Measurements from ENCODE around the gene PRKAR2A.
"Not testable (repeated sequence)": the region's sequence is repeated elsewhere in the genome, so short reads cannot be mapped to it uniquely, and the experiment has no call there.

The PRKAR2A gene

DNA sequence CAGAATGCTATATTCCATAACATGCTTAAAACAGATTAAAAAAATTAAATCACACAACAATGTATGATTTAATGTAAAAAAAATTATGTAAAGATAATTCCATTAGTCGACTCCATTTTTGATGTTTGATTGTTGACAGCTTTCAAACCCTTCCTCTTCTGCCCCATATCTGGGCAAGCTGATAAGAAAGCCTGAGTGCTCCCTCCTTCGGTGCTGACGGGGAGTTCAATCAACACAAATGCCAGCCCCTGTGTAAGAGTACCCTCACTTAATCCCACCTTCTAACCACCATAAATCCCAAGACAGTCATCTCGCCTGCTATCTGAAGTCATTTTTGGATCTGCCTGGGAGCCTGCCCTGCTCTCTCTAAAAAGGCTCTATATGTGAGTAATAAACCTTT lies 70.8 kb downstream of the PRKAR2A start:
- no peak for DNase-seq (ENCODE audit: low read depth)

DNA sequence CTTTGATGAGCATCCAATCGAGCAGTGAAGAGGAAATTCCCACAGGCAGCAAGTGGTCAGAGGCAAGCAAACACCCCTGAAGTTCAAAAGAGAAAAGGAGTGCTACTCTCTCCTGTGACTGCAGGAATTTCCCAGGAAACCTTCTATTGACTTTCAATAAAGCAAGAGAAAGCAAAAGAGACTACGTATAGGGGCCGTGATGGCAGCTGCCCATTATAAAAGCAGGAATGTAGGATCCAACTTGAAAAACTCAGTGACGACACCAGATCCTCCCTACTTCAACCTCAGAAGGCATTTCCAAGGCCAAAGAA lies 77.5 kb downstream of the PRKAR2A start:
- DNase-seq (ENCODE audit: low read depth): no peak

DNA sequence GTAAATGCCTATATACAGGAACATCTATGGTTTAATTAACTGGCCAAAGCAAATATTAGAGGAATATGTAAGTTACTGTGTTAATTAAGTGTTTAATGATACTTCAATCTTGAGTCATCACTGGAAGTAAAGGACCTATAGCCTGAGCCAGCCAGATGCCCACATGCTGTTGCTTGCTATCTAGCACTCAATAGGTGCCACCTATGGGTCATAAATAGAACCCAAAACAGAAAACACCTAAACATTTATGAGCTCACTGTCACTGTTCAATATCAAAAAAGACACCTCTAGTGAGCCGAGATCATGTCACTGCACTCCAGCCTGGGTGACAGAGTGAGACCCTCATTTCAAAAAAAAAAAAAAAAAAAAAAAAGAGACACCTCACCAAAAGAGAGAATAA lies 82.3 kb downstream of the PRKAR2A start:
- no peak for DNase-seq (ENCODE audit: low read depth)

DNA sequence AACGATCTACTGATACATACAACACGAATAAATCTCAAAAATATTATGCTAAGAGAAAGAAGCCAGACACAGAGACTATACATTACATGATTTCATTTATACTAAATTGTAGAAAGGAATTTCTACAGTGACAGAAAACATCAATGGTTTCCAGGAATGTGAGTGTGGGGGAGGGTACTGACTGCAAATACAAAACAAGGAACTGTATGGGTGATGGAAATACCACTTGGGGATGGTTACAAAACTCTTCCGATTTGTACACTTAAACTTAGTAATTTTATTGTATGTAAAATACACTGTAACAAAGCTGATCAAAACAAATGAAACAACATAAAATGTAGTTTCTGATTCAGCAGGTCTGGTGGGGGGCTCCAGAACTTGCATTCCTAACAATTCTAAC lies 84.9 kb downstream of the PRKAR2A start:
- no peak for DNase-seq (ENCODE audit: low read depth)

DNA sequence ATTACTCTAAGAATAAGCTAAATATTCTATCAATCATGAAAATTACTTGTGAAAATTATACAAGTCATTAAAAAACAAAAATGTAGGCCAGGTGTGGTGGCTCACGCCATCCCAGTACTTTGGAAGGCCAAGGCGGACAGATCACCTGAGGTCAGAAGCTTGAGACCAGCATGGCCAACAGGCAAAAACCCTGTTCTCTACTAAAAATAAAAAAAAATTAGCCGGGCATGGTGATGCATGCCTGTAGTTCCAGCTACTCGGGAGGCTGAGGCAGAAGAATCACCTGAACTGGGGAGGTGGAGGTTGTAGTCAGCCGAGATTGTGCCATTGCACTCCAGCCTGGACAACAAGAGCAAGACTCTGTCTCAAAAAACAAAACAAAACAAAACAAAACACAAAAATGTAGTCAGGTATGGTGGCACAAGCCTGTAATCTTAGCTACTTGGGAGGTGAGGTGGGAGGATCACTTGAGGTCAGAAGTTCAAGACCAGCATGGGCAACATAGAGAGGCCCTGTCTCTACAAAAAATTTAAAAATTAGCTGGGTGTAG lies 87.6 kb downstream of the PRKAR2A start:
- DNase-seq (ENCODE audit: low read depth): not testable (repeated sequence)

DNA sequence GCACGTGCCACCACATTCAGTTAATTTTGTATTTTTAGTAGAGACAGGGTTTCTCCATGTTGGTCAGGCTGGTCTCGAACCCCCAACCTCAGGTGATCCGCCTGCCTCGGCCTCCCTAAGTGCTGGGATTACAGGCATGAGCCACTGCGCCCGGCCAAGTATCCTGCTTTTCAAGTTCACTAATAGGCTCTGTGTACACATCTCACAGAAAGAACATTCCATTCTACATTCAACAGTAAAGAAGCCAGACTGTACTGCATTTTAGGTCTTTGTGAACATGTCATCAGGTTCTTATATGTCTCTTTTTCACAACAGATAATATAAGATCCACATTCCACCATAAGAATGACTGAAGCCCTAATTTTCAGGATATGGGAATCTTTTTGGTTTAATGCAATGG lies 88.1 kb downstream of the PRKAR2A start:
- DNase-seq (ENCODE audit: low read depth): not testable (repeated sequence)

DNA sequence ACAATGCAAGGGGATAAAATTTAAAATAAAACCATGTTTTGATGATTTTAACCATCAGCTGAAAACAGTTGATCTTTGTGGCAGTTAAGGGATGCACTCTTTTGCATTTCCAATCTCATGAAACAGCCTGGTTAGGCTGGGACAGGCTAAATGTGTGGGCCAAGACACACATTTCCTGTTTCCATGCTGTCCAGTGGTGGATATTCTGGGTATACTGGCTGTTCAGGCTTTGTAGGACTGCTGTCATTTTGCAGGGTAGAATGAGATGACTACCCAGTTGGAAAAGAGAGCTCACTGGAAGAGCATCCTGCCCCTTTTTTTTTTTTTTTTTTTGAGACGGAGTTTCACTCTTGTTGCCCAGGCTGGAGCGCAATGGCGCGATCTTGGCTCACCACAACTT lies 88.6 kb downstream of the PRKAR2A start:
- no peak for DNase-seq (ENCODE audit: low read depth)

DNA sequence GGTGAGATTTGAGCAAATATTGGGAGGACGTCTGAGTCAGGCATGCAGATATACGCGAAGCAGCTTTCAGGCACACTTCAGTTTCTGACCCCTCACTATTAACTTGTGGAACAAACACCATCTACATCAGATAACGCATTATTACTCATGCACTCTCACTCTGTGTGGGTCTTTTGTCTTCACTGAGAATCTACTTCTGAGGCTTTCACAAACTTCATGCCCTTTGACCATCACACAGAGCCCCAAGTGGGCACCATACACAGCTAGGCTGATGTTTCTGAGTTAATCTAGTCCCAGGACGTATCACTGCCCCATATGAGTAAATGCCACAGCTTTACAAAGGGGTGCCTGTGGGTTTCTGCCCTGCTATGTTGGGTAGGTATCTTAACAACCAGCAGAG lies 91.0 kb downstream of the PRKAR2A start:
- no peak for DNase-seq (ENCODE audit: low read depth)

DNA sequence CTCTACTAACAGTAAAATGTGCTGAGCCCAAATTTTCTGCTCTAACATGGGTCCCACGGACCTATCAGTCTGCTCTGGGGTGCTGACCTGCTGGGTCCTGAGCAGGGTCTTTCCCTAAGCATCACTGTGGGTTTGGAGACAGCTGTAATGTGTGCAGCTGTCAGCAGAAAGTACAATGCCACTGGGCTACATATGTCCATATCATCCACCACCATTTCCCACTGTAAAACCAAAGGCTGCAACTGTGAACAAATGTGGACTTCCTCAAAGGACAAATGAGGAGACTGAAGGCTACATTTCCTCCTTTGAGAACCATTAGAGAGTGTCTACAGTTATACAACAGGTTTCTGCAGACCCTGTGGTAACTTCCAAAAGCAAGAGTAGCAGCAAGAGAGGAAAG lies 96.8 kb downstream of the PRKAR2A start:
- no peak for DNase-seq (ENCODE audit: low read depth)

DNA sequence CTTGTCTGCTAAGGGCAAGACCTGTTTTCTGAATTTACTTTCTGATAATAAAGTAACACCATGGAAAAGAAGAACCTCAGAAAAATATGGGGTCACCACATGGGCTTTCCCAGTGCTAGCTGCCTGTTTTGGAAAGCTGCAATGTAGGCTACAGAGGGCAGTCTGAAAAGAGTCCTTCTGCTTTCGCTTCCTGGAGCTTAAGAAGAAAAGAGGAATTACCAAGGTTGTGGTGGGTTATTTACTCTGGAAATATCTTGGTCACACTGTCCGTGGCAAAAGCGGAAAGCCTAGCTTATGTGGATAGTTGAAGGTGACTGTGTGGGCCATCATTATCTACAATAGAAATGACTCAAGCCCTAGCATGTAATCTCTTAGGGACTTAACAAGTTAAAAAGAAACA lies 98.9 kb downstream of the PRKAR2A start:
- no peak for DNase-seq (ENCODE audit: low read depth)

DNA sequence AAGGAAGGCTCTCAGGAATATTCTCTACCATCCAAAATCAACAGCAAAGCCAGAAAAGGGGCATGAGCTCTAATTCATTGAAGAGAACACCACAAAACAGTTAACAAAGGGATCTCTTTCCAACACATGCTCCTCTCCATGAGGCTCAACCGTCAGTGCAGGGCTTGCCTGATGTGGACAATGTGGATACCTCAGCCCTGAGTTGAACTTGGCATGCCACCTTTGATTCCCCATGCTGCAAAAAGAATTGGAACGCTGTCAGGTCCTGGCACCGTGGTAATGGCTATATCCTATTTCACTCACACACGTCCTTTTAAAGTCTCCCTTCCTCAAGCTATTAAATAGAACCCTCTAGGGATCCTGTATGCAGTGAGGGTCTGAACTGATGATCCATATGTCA lies 100.0 kb downstream of the PRKAR2A start:
- DNase-seq (ENCODE audit: low read depth): no peak

DNA sequence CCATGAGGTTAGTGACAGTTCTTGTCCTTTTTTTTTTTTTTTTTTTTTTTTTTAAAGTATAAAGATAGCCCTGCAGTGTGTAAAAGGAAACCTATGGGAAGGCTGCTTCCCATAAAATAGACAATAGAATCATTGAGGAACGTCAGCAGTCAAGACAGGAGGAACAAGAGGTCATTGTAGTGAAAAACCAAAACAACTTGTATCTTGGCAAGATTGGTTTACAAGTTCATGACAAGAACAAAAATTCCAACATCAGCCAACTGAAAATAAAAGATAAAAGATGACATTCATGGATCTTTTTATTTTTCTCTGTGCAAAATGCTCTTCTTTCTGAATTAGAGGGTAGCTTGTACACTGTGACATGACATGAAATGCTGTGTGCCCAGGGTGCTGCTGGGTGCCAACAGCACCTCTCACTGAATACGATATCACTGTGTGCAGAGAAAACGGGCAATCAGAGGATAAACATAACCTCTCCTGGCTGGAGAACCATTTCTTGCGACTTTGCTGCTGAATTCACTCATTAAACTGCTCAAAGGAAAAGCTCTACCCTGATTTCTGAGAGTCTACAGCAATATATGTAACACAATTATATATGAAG lies 100.6 kb downstream of the PRKAR2A start:
- DNase-seq (ENCODE audit: low read depth): no peak

DNA sequence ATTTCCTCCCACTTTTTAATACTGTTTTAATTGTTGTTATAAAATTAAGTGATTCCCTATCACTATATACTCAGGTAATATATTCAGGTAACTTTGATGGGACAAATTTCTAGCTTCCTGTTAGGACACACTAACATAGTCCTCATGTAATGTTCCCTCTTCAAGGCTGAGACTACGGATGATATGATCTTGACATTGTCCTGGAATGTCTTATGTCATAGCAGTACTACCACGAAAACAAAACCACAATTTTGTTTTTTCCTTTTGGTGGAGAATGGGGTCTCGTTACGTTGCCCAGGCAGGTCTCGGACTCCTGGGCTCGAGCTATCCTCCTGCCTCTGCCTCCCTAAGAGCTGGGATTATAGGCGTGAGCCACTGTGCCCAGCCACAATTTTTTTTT lies 103.9 kb downstream of the PRKAR2A start:
- DNase-seq (ENCODE audit: low read depth): no peak

DNA sequence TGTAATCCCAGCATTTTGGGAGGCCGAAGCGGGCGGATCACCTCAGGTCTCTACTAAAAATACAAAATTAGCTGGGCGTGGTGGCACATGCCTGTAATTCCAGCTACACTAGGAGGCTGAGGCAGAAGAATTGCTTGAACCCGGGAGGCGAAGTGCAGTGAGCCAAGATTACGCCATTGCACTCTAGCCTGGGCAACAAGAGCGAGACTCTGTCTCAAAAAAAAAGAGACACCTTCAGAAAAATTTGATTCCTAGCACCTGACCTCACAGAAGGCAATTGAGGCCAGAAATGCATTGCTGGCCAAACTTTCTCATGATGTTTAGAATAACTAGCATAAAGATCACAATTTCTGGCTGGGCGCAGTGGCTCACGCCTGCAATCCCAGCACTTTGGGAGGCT lies 106.4 kb downstream of the PRKAR2A start:
- DNase-seq (ENCODE audit: low read depth): not testable (repeated sequence)

DNA sequence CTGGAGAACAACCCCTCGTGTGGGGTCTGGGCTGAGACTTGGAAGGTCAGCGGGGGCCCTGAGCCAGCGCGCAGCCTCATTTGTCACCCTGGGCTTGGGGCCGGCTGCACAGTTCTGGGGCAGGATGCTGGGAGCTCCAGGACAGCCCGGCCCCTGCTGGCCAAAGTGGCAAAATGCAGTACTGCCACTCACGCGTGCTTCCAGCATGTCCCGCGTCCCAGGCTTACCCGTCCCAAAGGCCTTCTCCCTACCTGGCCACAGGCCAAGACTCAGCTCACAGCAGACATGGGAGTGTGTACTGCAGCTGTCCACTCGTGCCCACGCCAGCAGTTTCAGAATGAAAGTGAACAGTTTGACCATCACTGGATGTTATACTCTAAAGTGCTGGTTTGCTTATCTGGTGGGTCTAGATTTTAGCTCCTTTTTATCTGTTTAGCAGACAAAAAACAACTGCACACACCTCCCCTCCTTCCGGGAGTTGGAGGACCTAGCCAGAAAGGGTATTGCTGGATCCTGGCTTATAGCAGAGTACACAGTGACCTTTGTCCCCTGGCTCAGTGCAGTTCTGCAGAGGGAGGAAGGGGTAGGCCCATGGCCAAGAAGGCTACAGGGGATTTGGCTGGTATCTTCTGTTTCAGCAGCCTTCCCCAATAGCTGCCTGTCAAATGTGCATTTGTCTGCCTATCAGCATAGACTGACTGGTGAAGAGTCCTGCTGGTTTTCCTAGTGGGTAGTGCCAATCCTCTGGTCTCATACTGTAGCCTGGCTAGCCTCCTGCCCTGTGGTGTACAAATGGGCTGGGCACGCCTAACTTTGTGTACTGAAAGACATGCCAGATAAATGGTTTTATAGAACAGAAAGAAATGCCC lies 107.5 kb downstream of the PRKAR2A start:
- DNase-seq (ENCODE audit: low read depth): peak; percentile 13

DNA sequence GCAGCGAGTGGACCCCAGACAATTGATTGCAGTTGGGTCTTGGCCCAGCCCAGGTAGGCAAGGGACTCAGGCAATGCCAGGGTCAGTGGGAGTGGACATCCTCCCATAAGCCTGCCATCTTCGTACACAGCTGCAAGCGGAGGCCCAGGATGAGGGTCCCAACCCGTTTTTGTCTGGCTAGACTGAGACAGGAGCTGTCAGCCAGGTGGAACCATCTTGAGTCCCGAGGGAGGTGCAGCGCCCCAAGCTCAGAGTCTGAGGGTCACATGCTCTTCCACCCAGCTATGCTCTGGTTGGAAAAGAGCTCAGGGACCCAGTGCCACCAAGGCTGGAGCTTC lies 108.1 kb downstream of the PRKAR2A start:
- DNase-seq (ENCODE audit: low read depth): no peak

DNA sequence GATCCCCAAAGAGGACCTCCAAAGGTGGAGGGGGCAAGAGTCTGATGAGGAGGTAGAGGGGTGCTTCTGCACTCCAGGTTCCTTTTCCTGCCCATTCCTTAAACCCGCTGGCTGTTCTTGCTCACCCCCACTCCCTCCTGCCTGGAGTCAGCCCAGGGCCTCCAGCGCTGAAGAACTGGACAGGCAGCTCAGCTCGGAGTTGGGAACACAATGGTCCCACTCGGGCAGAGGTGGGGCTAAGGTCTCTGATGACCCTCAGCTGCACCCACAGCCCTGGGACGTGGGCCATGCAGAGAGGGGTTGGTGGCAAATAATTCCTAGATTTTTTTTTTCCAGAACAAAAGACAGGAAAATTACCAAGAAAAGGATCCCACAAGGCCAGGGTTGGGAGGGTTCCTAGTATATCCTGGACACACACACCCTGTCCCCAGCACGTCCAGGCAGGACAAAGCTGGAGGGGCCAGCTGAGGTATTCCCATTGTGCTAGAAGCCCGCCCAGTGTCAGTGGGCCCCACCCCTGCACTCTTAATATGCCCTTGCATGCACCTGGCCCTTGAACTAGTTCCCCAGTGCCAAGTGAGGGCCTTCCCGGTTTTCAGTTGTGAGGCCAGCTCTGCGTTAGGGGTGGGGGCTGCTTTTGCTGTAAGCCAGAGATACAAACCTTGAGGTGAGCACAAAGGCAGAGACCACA lies 108.6 kb downstream of the PRKAR2A start:
- DNase-seq (ENCODE audit: low read depth): no peak

DNA sequence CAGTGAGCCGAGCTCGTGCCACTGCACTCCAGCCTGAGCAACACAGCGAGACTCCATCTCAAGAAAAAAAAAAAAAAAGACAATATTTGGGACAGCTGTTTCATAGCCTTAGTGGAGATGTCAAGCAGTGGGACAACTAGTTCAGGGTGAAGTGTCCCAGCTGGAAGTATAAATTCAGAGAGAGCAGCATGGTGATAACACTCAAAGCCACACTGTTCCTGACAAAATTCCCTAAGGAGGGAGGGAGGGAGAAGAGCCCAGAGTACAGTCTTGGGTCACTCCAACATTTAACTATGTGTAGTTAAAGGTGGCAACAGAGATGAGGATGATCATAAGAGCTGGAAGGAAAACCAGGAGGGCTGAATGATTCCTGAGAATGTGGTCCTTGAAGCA lies 109.5 kb downstream of the PRKAR2A start:
- no peak for DNase-seq (ENCODE audit: low read depth)

DNA sequence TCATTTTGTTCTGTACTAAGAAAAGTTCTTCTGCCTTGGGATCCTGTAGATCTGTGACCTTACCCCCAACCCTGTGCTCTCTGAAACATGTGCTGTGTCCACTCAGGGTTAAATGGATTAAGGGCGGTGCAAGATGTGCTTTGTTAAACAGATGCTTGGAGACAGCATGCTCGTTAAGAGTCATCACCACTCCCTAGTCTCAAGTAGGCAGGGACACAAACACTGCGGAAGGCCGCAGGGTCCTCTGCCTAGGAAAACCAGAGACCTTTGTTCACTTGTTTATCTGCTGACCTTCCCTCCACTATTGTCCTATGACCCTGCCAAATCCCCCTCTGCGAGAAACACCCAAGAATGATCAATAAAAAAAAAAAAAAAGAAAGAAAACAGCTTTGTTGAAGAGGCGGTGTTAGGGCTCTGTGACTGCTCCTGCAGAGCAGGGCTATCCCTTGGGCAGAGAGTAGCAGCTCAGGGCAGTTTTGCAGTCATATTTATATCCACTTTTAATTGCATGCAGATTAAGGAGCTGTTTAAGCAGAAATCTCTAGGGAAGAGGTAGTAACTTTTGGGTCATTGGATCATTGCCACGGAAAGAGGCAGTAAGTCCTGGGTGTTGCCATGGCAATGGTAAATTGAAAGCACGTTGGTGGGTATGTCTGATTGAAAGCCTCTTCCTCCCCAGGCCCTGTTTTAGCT lies 112.5 kb downstream of the PRKAR2A start:
- not testable (repeated sequence) for DNase-seq (ENCODE audit: low read depth)

DNA sequence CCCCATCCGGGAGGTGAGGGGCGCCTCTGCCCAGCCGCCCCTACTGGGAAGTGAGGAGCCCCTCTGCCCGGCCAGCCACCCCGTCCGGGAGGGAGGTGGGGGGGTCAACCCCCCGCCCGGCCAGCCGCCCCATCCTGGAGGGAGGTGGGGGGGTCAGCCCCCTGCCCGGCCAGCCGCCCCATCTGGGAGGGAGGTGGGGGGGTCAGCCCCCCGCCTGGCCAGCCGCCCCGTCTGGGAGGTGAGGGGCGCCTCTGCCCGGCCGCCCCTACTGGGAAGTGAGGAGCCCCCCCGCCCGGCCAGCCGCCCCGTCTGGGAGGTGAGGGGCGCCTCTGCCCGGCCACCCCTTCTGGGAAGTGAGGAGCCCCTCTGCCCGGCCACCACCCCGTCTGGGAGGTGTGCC lies 113.1 kb downstream of the PRKAR2A start:
- DNase-seq (ENCODE audit: low read depth): not testable (repeated sequence)

DNA sequence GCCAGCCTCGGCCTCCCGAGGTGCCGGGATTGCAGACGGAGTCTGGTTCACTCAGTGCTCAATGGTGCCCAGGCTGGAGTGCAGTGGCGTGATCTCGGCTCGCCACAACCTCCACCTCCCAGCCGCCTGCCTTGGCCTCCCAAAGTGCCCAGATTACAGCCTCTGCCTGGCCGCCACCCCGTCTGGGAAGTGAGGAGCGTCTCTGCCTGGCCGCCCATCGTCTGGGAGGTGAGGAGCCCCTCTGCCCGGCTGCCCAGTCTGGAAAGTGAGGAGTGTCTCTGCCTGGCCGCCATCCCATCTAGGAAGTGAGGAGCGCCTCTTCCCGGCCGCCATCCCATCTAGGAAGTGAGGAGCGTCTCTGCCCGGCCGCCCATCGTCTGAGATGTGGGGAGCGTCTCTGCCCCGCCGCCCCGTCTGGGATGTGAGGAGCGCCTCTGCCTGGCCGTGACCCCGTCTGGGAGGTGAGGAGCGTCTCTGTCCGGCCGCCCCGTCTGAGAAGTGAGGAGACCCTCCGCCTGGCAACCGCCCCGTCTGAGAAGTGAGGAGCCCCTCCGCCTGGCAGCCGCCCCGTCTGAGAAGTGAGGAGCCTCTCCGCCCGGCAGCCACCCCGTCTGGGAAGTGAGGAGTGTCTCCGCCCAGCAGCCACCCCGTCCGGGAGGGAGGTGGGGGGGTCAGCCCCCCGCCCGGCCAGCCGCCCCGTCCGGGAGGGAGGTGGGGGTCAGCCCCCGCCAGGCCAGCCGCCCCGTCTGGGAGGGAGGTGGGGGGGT lies 113.7 kb downstream of the PRKAR2A start:
- not testable (repeated sequence) for DNase-seq (ENCODE audit: low read depth)

DNA sequence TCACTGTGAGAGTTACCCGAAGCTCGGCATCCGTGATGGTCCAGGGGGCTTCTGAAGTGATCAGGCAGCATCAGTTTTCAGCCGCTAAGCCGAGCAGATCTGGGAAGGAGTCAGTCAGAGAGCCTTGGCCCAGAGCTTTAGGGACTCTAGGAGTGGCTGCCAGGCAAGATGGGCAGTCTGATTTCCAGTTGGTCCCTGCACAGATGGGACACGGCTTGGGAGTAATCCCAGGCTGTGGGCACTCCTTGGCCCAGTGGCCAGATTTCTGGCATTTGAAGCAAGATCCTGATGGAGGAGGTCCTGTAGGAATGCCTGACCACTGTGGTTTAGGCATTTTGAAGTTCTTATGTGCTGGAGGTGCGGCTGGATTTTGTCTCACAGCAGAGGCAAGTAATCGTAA lies 120.2 kb downstream of the PRKAR2A start:
- DNase-seq (ENCODE audit: low read depth): no peak

Data from T-helper 22 cell (primary cell).